GM21360 (cell line): ENCODE results near the gene BUD23.
"Not testable (repeated sequence)": the region's sequence is repeated elsewhere in the genome, so short reads cannot be mapped to it uniquely, and the experiment has no call there.

Experiments used
- ATAC-seq: cut with Tn5 transposase; IDR thresholded peaks from one replicate; pipeline ENCODE4 v1.9.1; 2021; ENCODE audit warnings: mild to moderate bottlenecking, moderate library complexity; ENCODE audit not compliant: unreplicated experiment

The BUD23 gene

DNA sequence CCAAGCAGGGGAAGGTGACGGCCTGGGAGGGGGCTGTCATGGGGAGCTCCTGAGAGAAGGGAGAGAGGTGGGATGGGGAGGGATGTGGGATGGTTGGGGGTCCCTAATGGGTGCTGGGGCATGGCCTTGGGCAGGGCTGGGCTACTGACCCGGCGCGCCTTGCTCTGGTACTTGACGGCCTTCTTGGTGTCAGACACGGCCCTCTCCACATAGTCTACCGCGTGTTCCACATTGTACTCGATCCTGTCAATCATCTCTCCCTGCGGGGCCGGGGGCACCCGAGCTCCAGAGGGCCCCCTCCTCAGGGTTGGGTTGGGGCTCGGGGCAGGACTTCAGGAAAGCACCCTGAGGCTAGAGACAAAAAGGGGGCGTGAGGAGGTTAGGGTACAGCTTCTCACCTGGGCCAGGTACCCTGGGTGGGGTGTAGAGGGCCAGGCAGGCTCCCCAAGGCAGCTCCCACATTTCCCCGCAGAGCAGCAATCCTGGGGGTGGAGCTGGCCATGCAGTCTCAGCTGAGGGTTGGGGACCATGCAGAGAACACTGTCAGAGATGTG, 17.3 kb downstream of the BUD23 start:
- ATAC-seq, result no peak

GRCh38 chr7:73701357-73701995, 18.1 kb downstream of the BUD23 start:
- no peak for ATAC-seq

GRCh38 chr7:73702226-73702625, 18.8 kb downstream of the BUD23 start:
- ATAC-seq, result no peak

DNA sequence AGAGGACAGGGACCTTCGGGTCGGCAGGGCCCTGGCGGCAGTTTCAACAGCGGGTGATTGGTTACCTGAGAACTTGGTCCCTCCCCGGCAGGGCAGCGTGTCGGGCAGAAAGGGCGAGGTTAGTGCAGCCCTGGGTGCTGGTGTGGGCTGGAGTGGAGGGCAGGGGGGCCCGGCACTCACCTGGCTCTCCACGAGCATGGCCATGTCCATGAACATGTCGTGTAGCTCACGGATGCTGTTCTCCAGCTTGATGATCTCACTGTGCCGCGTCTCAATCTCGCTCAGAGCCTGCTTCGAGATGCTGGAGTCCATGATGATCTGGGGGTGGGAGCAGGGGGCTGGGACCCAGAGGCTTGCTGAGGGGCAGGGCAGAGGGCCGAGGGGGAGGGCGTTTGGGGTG, 19.3 kb downstream of the BUD23 start:
- no peak for ATAC-seq

DNA sequence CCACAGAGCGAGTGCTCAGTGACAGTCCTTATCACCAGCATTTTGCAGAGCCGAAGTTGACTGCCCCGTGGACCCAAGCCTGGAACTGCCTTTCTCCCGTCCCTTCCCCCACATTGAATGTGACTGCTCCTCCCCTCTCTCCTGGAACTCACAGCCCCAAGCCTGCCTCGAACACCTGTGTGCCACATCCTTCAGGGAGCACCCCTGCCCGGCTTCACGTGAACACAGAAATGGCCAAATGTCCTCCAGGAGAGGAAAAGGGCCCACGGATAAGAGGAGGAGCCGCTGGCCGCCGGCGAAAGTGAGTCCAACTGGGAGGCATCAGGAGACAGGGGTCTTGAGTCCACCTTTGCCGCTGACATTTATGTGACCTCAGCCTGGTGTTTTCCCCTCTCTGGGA, 19.8 kb downstream of the BUD23 start:
- ATAC-seq, result no peak

- no peak for ATAC-seq
These were observed 20.6 kb downstream of the BUD23 start for GRCh38 chr7:73703757-73704639.

DNA sequence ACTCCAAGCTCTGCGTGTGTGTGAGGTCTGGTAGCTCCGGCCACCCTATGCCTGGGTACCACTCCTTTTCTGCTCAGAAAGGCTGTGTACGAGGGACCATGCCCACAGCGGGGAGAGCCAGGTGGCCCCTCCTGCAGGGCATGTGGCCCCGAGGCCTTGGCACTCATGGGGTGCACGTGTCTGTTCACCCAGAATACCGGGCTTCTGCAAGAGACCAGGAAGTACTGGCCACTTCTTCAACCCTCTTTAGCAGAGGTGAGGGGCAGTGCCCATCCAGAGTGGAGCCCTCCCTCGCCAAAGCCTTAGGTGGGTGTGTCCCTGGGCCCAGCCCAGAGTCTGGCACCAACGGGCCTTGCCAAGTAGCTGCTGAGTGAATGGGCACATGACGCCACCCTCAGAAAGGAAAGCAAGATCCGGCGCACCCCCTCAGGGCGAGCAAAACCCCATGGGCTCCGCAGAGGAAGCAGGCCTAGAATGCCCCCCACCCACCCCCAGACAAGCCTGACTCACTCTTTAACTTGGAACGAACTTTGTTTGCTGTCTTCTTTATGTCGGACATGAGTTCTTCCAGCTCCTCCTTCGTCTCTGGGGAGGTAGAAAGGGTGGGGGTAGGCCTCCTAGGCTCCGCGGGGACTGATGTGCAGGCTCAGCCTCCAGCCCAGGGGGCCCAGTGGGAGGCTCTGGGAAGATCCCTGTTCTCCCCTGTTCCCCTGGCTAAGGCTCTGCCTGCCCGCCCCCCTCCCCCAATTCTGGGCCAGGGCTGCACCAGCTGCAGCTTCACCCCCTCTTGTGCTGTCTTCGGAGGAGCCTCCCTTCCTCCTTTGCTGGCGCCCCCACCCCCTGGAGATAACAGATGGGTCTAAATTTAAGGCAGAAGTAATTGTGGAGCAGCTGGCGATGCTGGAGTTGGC, 21.5 kb downstream of the BUD23 start:
- ATAC-seq, result no peak

GRCh38 chr7:73705551-73705920, 22.1 kb downstream of the BUD23 start:
- ATAC-seq, result no peak

DNA sequence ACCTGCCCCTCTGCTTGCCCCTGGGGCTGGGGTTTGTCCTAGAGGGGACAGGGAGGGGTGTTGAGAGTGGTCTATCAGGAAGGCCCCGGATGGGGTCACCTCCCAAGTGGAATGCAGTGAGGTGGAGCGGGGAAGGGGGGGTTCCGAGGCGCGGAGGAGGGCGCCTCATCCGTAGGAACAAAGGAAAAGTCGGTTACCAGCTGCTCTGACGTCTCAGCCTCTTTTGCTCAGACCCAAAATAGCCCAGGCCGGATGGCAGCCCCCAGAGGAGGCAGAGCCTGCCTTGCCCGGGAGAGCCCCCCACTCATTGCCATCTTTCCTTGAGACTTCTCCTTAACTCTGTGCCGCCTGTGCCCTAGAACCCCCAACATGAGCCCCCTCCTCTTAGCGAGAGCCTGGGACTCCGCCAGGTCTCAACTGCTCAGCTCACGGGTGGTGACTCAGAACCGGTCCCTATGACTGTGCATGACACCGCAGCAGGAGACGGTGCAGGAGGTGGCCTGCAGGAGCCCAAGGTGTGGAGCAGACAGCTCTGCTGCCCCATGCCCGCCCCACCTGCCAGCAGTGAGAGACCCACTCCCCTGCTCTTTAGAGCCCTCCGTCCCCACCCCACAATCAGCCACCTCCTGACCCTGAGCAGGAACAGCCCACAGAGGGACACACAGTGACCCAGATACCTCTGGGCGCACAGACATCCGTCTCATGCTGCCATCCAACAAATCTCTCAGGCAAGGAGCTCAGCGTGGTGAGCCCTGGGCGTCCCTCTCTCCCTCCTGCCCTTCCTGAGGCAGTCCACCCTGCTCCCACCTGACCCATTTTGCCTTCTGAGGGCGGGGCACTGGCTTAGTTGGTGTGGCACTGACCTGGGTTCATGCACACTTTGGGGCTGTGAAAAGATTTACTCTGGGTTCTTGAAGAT, 23.0 kb downstream of the BUD23 start:
- no peak for ATAC-seq

- ATAC-seq, result no peak
These were observed 23.7 kb downstream of the BUD23 start for GRCh38 chr7:73707045-73707631.

DNA sequence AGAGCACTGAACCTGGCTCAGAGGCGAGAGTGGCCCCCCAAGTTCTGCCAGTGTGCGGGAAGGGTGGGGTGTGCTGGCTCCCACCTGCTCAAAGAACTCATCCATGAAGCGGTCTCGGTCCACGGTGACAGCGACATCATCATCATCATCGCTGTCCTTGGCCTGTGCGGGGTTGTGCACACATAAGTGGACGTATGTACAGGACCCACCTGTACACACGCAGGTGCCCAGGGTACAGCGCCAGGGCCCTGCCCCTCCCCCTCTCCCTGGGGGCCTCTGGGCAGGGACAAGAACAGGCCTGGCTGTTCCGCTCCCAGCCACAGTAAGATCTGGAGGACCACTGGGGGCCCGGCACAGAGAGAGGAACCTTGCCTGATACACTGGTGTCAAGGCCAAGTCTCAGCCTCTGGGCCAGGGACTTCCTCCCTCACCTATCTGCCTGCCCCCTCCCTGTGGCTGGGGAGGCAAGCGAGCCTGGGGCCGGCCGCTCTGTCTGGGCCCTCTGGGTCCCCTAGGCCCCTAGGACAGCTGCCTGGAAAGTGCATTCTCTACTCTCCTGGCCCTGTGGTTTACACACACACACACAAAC, 25.7 kb downstream of the BUD23 start:
- ATAC-seq, result no peak

DNA sequence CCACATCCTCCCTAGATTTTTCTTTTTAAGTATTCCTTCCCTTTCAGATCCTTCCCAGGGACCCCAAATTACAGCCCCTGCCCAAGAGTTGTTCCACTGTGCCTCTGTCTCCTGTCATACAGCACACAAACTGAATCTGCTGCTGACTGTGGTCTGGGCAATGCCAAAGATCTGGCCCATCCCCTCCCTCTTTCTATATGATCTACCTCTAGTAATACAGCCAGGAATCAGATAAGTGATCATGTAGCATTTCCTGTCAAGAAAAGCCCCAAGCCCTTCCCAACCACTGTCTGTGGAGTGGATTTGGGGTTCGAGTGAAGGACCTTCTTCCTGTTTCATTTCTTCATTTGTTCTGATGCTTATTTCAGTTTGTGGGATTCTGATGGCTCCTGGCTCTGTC, 29.4 kb downstream of the BUD23 start:
- ATAC-seq, result no peak

DNA sequence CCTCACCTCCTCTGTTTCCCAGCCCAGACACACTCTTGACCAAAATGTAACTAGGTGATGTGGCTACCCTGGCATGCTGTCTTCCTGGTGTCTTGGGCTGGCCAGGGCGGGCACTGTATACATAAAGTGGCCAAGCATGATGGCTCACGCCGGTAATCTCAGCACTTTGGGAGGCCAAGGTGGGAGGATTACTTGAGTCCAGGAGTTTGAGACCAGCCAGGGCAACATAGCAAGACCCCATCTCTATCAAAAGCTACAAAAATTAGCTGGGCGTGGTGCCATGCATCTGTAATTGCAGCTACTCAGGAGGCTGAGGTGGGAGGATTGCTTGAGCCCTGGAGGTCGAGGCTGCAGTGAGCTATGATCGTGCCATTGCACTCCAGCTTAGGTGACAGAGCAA, 29.9 kb downstream of the BUD23 start:
- ATAC-seq, result not testable (repeated sequence)

DNA sequence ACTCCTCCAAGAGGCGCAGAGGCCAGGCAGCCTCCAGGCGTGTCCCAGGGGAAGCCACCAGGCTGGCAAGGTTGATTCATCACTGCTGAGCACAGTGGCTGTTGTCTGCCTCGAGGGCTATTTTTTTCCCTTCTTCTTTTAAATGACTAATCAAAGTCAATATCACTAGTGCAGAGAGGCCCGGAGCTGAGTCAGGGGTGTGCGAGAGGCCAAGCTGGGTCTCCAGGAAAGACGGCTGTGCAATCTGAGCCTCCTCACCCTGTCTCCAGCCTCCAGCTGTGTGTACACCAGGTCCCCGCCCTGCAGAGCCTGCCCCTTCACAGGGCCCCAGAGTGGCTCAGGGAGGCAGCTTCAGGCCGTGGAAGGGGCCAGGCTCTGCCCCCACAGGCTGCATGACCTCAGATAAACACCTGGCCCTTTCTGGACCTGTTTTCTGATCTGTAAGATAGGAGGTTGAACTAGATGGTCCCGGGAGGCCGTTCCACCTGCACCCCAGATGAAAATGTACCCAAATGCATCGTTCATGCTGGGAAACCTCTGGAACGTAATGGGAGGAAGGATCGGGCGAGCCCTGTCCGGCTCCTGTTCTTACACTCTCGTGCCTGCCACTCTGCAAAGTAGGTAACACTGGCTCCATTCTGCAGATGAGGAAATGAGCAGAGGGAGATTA, 32.4 kb downstream of the BUD23 start:
- no peak for ATAC-seq

- ATAC-seq, result no peak
These were observed 33.0 kb downstream of the BUD23 start for GRCh38 chr7:73716318-73716890.

DNA sequence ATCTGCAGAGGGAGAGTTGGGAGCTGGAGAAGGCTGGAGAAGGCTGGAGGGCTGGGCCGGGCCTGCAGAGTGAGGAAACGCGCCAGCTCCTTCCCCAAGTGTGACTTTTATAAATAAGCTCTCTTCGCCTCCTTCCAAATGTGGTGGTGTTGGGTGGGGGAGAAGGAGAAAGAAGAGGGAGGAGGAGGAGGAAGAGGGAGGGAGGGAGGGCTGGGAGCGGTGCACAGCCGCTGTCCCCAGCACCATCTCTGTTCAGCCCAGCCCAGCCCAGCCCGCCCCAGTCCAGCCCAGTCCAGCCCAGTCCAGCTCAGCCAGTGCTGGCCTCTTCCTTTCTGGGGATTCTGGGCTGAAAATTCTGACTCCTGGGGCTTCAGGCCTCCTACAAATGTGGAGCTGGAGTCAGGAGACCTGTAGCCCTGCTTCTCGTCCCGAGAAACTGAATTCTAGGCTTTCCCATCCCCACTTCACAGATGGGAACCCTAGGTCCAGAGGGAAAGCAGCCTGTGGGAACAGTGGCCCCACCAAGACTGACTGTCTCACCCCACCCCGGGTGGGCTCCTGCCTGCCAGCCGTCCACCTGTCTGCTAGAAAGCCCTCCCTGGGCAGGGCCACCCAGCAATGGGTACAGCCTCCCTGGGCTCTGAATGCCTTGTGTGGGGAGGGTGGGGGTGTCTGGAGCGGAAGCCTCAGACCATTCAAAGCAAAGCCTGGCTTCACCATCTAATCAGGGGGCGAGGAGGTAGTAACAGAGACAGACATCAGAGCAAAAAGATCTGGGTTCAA, 33.8 kb downstream of the BUD23 start:
- no peak for ATAC-seq

DNA sequence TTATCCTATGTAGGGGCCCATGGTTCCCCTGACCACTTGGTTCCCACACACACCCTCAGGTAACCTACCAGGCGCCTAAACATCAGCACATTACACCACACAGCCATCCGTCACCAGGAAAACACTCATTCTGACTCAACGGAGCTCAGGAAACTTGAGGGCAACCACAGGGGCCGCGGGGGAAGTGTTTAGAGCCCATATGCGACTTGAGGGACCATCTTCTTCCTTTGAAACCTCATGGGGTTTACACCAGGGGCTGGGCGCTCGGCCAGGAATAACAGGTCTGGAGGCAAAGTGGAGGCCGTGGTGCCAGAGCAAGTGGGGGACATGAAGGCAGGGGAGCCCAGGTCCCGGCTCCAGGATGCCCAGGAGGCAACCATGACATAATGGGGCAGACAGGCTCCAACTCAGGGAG, 34.6 kb downstream of the BUD23 start:
- ATAC-seq, result no peak

DNA sequence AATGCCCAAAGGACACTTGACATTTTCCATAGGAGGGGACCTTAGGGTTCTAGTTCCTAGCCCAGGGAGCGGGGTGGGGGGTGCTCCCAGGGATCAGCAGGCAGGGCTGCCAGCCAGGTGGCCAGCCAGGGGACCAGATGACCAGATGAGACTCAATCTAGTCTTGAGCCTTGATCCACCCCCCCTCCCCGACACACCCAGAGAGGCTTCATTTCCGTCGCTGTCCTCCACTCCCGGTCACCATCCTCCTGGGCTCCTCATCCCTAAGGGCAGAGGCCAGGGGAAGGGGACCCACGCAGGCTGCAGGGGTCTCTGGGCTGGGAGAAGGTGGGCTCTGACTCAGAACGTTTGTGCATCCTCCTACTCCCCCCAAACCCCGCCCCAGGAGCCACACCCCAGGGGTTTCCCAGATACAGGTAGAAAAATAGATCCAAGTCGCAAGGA, 35.1 kb downstream of the BUD23 start:
- ATAC-seq, result no peak
